Measurements from ENCODE around the gene ATP5F1B.

ATP5F1B gene

DNA sequence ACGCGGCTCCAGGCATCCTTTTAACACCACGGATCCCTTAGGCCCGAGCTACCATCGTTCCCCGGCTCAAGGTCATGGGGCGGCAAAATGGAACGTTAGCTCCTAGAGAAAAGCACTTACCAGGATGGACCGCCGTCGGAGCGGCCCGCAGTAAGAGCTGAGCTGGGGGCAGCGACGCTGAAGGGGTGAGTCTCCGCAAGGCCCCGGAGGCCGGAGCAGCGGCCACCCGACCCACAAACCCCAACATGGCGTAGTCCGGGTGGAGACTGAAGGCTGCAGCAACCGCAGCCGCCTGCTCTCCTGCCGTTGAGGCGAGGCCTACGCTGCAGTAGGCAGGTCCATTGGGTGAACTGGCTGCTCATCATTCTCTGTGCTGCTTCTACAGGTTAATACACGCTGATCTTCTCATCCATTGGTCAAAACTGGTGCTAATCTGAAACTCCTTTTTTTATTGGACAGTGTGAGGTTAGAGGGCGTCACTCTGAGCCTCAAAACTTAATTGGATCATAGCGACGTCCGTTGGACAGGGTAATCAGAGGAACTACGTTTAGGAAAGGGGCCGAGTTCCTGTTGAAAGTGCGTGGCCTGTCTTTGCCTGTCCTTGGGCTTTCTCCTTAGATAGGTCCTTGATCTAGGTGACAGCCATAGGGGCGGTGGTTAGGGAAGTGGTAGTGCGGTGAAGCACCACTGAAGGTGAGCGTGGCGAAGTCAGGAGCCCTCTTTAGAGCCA lies at the start of gene ATP5F1B:
ATP5F1B (minus strand) TSS at position 268 of the 730 bp plus-strand sequence; CDS start at position 247, 21 bp downstream.
- no peak within 1 kb of the TSS for H3K4me3 ChIP-seq (IDR thresholded peaks at IDR 0.05; ENCODE audit: insufficient read depth, low read depth, low read length)
- peaks cover 29% of the 10 kb centered on the region for H4K20me1 ChIP-seq (ENCODE audit: insufficient read depth)
- TF ChIP-seq, protein P1, sequence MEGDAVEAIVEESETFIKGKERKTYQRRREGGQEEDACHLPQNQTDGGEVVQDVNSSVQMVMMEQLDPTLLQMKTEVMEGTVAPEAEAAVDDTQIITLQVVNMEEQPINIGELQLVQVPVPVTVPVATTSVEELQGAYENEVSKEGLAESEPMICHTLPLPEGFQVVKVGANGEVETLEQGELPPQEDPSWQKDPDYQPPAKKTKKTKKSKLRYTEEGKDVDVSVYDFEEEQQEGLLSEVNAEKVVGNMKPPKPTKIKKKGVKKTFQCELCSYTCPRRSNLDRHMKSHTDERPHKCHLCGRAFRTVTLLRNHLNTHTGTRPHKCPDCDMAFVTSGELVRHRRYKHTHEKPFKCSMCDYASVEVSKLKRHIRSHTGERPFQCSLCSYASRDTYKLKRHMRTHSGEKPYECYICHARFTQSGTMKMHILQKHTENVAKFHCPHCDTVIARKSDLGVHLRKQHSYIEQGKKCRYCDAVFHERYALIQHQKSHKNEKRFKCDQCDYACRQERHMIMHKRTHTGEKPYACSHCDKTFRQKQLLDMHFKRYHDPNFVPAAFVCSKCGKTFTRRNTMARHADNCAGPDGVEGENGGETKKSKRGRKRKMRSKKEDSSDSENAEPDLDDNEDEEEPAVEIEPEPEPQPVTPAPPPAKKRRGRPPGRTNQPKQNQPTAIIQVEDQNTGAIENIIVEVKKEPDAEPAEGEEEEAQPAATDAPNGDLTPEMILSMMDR (conservative IDR thresholded peaks at IDR 0.05; ENCODE audit: low read depth, low read length): no peak
- H3K4me2 ChIP-seq: peak within 1 kb of the TSS; percentile 99
- H2AFZ ChIP-seq (ENCODE audit: low read depth): peak within 1 kb of the TSS; percentile 75
- H3K4me1 ChIP-seq (ENCODE audit: low read depth, poor library complexity, severe bottlenecking): peaks cover 47% of the 10 kb centered on the region
- peak within 1 kb of the TSS; percentile 78 for H3K27ac ChIP-seq
- H3K9ac ChIP-seq: peak within 1 kb of the TSS; percentile 86
- peaks cover 45% of the 10 kb centered on the region for H3K79me2 ChIP-seq (ENCODE audit: insufficient read depth, low read depth)
- H3K36me3 ChIP-seq (ENCODE audit: insufficient read depth): peaks cover 36% of the 10 kb centered on the region; the same call in 1 of the 2 replicates
- H3K27me3 ChIP-seq (ENCODE audit: insufficient read depth, low read depth): no peaks in the 10 kb centered on the region

DNA sequence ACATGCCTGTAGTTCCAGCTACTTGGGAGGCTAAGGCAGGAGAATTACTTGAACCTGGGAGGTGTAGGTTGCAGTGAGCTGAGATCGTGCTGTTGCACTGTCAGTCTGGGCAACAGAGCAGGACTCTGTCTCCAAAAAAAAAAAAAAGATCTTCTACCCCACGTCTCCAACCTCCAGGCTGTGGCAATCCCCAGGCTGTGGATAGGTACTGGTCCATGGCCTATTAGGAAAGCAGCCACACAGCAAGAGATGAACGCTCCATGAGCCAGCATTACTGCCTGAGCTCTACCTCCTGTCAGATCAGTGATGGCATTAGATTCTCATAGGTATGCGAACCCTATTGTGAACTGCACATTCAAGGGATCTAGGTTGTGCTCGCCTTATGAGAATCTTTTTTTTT lies 48.4 kb upstream of the ATP5F1B start:
- no peak overlapping the region for H3K4me2 ChIP-seq
- H3K27ac ChIP-seq: no peak overlapping the region
- H3K4me3 ChIP-seq (IDR thresholded peaks at IDR 0.05; ENCODE audit: insufficient read depth, low read depth, low read length): no peak overlapping the region
- H4K20me1 ChIP-seq (ENCODE audit: insufficient read depth): no peaks in the 10 kb centered on the region
- H3K36me3 ChIP-seq (ENCODE audit: insufficient read depth): no peaks in the 10 kb centered on the region
- no peaks in the 10 kb centered on the region for H3K27me3 ChIP-seq (ENCODE audit: insufficient read depth, low read depth)
- peaks cover 7% of the 10 kb centered on the region; the same call in 1 of the 2 replicates for H3K79me2 ChIP-seq (ENCODE audit: insufficient read depth, low read depth)
- peaks cover 28% of the 10 kb centered on the region for H3K4me1 ChIP-seq (ENCODE audit: low read depth, poor library complexity, severe bottlenecking)
- H3K9ac ChIP-seq: no peak overlapping the region
- TF ChIP-seq, protein P1 (conservative IDR thresholded peaks at IDR 0.05; ENCODE audit: low read depth, low read length): no peak
- no peak overlapping the region for H2AFZ ChIP-seq (ENCODE audit: low read depth)

DNA sequence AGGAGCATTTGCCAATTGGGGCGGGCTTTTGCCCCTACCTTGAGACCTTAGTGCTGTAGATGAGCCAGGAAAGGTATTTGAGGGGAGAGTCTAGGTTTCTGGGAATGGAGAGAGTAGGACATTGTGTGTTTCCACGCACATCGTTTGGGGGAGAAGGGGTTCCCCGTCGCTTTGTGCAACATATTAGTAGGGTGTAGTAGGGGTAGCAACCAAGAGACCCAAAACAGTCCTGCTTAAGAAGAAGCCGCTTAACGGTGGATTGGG lies 43.0 kb upstream of the ATP5F1B start:
- Histone ChIP-seq H3K79me2 (ENCODE audit: insufficient read depth, low read depth) (peaks cover 50% of the 10 kb centered on the region), H3K27ac (peak overlapping the region; percentile 98), H3K4me3 (IDR thresholded peaks at IDR 0.05; ENCODE audit: insufficient read depth, low read depth, low read length) (peak overlapping the region; percentile 62), H3K27me3 (ENCODE audit: insufficient read depth, low read depth) (no peaks in the 10 kb centered on the region), H3K4me1 (ENCODE audit: low read depth, poor library complexity, severe bottlenecking) (peaks cover 25% of the 10 kb centered on the region), H2AFZ (ENCODE audit: low read depth) (peak overlapping the region; percentile 50), H3K9ac (peak overlapping the region; percentile 99), H4K20me1 (ENCODE audit: insufficient read depth) (peaks cover 4% of the 10 kb centered on the region), H3K36me3 (ENCODE audit: insufficient read depth) (peaks cover 19% of the 10 kb centered on the region), H3K4me2 (peak overlapping the region; percentile 59)
- TF ChIP-seq, protein P1 (conservative IDR thresholded peaks at IDR 0.05; ENCODE audit: low read depth, low read length): peak; percentile 24; the same call in 1 of the 2 replicates

DNA sequence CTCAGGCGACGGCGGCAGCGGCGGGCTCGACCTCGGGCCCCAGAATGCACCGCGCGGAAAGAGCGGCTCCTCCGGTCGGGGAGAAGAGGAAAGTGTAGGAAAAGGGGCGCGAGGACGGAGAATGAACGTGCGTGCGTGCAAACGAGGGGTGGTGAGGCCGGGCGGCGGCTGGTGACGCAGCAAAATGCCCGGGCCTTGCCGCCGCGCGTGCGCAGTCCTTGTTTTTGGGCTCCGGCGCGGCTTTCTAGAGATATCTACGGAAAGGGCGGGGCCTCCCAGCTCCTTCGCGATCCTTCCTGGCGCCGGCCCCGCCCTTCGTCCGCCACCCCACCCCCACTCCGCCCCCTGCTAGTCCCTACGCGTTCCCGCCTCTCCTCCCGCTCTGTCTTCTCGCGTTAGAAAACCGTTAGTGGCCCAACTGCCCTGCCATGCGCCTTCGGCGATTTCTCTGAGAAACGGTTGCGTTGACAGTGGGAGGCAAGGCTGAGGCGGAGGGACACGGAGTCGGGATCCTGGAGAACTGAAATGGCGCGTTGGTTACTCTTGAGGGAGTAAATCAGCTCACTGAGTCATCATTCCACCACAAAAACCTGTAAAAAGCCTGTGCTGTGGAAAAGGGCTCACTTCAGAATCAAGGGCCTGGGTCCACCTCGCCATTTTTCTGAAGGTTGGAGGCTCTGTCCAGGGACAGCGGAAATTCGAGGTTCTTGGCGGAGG lies 42.5 kb upstream of the ATP5F1B start, which contains the start of gene PTGES3:
PTGES3 (minus strand) TSS at position 156 of the 717 bp plus-strand sequence. CDS start 285 bp downstream, outside the sequence.
- peak within 1 kb of the TSS; percentile 99 for H3K9ac ChIP-seq
- peak within 1 kb of the TSS; percentile 50 for H2AFZ ChIP-seq (ENCODE audit: low read depth)
- peaks cover 55% of the 10 kb centered on the region for H3K79me2 ChIP-seq (ENCODE audit: insufficient read depth, low read depth)
- peaks cover 28% of the 10 kb centered on the region for H3K4me1 ChIP-seq (ENCODE audit: low read depth, poor library complexity, severe bottlenecking)
- H4K20me1 ChIP-seq (ENCODE audit: insufficient read depth): peaks cover 4% of the 10 kb centered on the region
- H3K27me3 ChIP-seq (ENCODE audit: insufficient read depth, low read depth): no peaks in the 10 kb centered on the region
- TF ChIP-seq, protein P1 (conservative IDR thresholded peaks at IDR 0.05; ENCODE audit: low read depth, low read length): no peak
- H3K4me2 ChIP-seq: peak within 1 kb of the TSS; percentile 73
- H3K27ac ChIP-seq: peak within 1 kb of the TSS; percentile 98
- peak within 1 kb of the TSS; percentile 90 for H3K4me3 ChIP-seq (IDR thresholded peaks at IDR 0.05; ENCODE audit: insufficient read depth, low read depth, low read length)
- H3K36me3 ChIP-seq (ENCODE audit: insufficient read depth): peaks cover 19% of the 10 kb centered on the region
